ENCODE data around the gene PRDX2.

The PRDX2 gene

GRCh38 chr19:12754465-12755196 lies 47.0 kb downstream of the PRDX2 start:
- no peak for TF ChIP-seq POLR2AphosphoS5 (IDR thresholded peaks at IDR 0.05; ENCODE audit: low read depth, low read length)
- TF ChIP-seq POLR2A (IDR thresholded peaks at IDR 0.05; ENCODE audit: low read depth, low read length), result no peak
- TF ChIP-seq TAF1 (IDR thresholded peaks at IDR 0.05; ENCODE audit: borderline replicate concordance, low read depth, low read length), result no peak
- DNase-seq (ENCODE audit: insufficient read length) (no peak), FAIRE-seq (no peak)

- TF ChIP-seq POLR2A (IDR thresholded peaks at IDR 0.05; ENCODE audit: low read depth, low read length) (no peak), TAF1 (IDR thresholded peaks at IDR 0.05; ENCODE audit: borderline replicate concordance, low read depth, low read length) (no peak), POLR2AphosphoS5 (IDR thresholded peaks at IDR 0.05; ENCODE audit: low read depth, low read length) (no peak)
- DNase-seq (ENCODE audit: insufficient read length) (no peak), FAIRE-seq (no peak)
These were observed 49.4 kb downstream of the PRDX2 start for GRCh38 chr19:12752056-12752781.

DNA sequence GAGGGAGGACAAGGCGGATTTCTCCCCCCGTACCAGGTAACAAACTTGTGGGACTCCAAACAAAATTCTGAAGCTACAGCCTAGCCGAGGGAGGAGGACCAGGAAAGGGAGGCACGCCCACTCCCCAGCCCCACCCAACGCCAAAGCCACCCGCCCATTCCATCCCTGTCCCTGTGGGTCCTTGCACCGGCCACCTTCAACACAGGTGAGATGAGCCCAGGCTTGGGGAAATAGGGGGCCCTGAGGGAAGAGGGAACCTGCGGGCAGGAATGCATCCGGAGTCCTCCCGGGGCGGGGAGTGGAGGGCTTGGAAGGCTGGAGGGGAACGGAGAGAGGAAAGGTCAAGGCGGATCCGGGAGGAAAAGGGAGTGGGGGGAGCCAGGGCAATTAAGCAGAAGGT lies 50.0 kb downstream of the PRDX2 start, which contains the start of gene BEST2:
BEST2 (plus strand) TSS at position 157 of the 400 bp plus-strand sequence. CDS start 802 bp downstream, outside the sequence.
- DNase-seq (ENCODE audit: insufficient read length) (no peak), FAIRE-seq (no peak)

GRCh38 chr19:12750851-12751250 lies 50.7 kb downstream of the PRDX2 start:
- DNase-seq (ENCODE audit: insufficient read length), result no peak
- no peak for FAIRE-seq
- TF ChIP-seq POLR2A (IDR thresholded peaks at IDR 0.05; ENCODE audit: low read depth, low read length), result no peak
- no peak for TF ChIP-seq TAF1 (IDR thresholded peaks at IDR 0.05; ENCODE audit: borderline replicate concordance, low read depth, low read length)
- no peak for TF ChIP-seq POLR2AphosphoS5 (IDR thresholded peaks at IDR 0.05; ENCODE audit: low read depth, low read length)

More for the DNA sequence above, 50.0 kb downstream of the PRDX2 start, which contains the start of gene BEST2:
- TF ChIP-seq POLR2A (IDR thresholded peaks at IDR 0.05; ENCODE audit: low read depth, low read length) (no peak), TAF1 (IDR thresholded peaks at IDR 0.05; ENCODE audit: borderline replicate concordance, low read depth, low read length) (no peak), POLR2AphosphoS5 (IDR thresholded peaks at IDR 0.05; ENCODE audit: low read depth, low read length) (no peak)

- no peak for DNase-seq (ENCODE audit: insufficient read length)
- TF ChIP-seq POLR2AphosphoS5 (IDR thresholded peaks at IDR 0.05; ENCODE audit: low read depth, low read length) (no peak), POLR2A (IDR thresholded peaks at IDR 0.05; ENCODE audit: low read depth, low read length) (no peak), TAF1 (IDR thresholded peaks at IDR 0.05; ENCODE audit: borderline replicate concordance, low read depth, low read length) (no peak)
- no peak for FAIRE-seq
These were observed 51.6 kb downstream of the PRDX2 start for GRCh38 chr19:12749938-12750521.

DNA sequence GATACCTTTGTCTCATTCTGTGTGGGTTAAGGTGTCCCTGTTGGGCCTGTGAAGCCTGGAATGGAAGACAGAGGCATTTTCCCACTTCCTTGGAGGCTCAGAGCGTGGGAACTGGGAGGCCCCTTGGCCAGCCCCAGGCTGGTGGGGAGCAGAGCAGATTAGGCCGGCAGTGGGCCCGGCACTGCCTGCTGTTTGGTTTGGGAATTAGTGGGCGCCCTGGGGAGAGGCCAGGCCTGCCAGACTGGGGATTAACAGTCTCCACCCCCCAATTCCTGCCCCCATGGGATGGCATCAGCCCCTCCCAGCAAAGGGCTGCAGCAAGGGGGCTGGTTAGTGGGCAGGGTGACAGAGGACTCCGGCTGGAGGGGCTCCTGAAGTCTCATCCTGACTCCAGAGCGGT lies 53.1 kb downstream of the PRDX2 start:
- DNase-seq (ENCODE audit: insufficient read length) (no peak), FAIRE-seq (no peak)
- TF ChIP-seq POLR2AphosphoS5 (IDR thresholded peaks at IDR 0.05; ENCODE audit: low read depth, low read length) (no peak), POLR2A (IDR thresholded peaks at IDR 0.05; ENCODE audit: low read depth, low read length) (no peak), TAF1 (IDR thresholded peaks at IDR 0.05; ENCODE audit: borderline replicate concordance, low read depth, low read length) (no peak)
